Breast epithelium (tissue), 4 donors: ENCODE data around the gene KIAA1217. TPM values are rescaled to one million over a fixed set of nuclear protein-coding genes. Genes with fewer than 3 reads are reported as not detected.
A peak's percentile ranks its signal among the peaks of the same experiment; 100 is the strongest.

ENCODE experiments used
- DNase-seq, 2 donors: peaks; one replicate each; pipeline ENCODE4 v3.0.0-alpha.2; 2019; ENCODE audit warnings: low spot score in 2 of 2
- H3K27ac ChIP-seq, 2 donors: fragments of 200-600 bp; sonication (generic) in 1 of 2; one replicate each; pipeline ENCODE4 v1.5.1; 2016 to 2019; ENCODE audit warnings: mild to moderate bottlenecking in 1 of 2
- H3K27me3 ChIP-seq, 2 donors: fragments of 200-600 bp; sonication (generic) in 1 of 2; one replicate each; pipeline versions ENCODE4 v1.5.1 to v1.6.0; 2017 to 2019; ENCODE audit warnings: control low read depth in 1 of 2, mild to moderate bottlenecking in 1 of 2
- H3K36me3 ChIP-seq: fragments of 200-600 bp; one replicate; pipeline ENCODE4 v1.5.1; 2019
- H3K4me1 ChIP-seq, 2 donors: fragments of 200-600 bp; sonication (generic); one replicate each; pipeline ENCODE4 v1.5.1; 2016 to 2019; ENCODE audit warnings: control low read depth in 1 of 2
- H3K4me3 ChIP-seq, 3 donors: fragments of 200-600 bp; sonication (generic); 1 replicate in 2 of 3; 2 replicates in 1 of 3; pipeline ENCODE4 v1.5.1; 2016 to 2019; ENCODE audit warnings: mild to moderate bottlenecking in 3 of 3, moderate library complexity in 2 of 3
- H3K9me3 ChIP-seq, 2 donors: fragments of 200-600 bp; sonication (generic) in 1 of 2; one replicate each; pipeline ENCODE4 v1.5.1; 2016 to 2019; ENCODE audit warnings: control low read depth in 1 of 2
- POLR2A ChIP-seq: fragments of 450-650 bp; IDR thresholded peaks from one replicate; pipeline ENCODE4 v1.6.1; 2016; ENCODE audit warnings: antibody characterized with exemption, mild to moderate bottlenecking, moderate library complexity
- POLR2AphosphoS5 ChIP-seq, 3 donors: sonication (generic); formaldehyde crosslinking; IDR thresholded peaks; one replicate each; pipeline ENCODE4 v1.6.1; 2017; ENCODE audit warnings: antibody characterized with exemption in 3 of 3
- intact Hi-C: fragments of 100-400 bp; cut with DNase I; formaldehyde crosslinking; loops from one replicate; pipeline ENCODE4 v1.15.1; 2023; ENCODE audit warnings: low total_unique reads
- total RNA-seq, 3 donors: library from RNA; depleted of rRNA; stranded (reverse); fragments of >200 nt; gene quantifications; one replicate each; pipeline ENCODE4 v1.1.0, GENCODE V29; 2016
- TF ChIP-seq, protein P1 (sequence below), 3 donors: fragments of 450-650 bp; IDR thresholded peaks; one replicate each; pipeline ENCODE4 v1.5.1; 2016 to 2017; ENCODE audit warnings: antibody characterized with exemption in 3 of 3, mild to moderate bottlenecking in 3 of 3, moderate library complexity in 3 of 3

The KIAA1217 gene
- total RNA-seq, 3 donors from 2014 or later: 19.7 to 154 (median 83.6) TPM

DNA sequence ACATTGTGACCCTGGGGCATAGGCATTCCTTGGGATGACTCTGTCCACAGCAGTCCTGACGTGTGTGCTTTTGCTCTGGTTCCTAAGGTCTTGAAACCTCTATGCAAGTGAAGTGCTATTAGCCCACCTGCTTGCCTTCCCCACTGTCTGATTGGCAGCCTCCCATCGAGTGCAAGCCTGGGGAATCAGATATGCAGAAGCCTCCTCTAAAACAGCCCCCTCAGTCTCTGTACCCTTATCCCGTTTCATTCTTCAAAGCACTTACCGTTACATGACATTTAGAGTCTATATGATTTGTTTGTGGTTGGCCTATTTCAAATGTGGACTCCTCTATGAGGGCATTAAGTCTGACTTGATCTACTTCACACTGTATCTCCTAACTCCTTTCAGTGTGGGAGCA is 4.3 kb downstream of the KIAA1217 start:
- Histone ChIP-seq H3K4me1 (peaks cover 3 to 5% of the 10 kb centered on the region in 2 donors), H3K36me3 (no peaks in the 10 kb centered on the region), H3K27me3 (no peaks in the 10 kb centered on the region), H3K4me3 (no peak overlapping the region), H3K9me3 (no peaks in the 10 kb centered on the region), H3K27ac (peak overlapping the region; percentile 40 to 54)
- TF ChIP-seq, protein P1, sequence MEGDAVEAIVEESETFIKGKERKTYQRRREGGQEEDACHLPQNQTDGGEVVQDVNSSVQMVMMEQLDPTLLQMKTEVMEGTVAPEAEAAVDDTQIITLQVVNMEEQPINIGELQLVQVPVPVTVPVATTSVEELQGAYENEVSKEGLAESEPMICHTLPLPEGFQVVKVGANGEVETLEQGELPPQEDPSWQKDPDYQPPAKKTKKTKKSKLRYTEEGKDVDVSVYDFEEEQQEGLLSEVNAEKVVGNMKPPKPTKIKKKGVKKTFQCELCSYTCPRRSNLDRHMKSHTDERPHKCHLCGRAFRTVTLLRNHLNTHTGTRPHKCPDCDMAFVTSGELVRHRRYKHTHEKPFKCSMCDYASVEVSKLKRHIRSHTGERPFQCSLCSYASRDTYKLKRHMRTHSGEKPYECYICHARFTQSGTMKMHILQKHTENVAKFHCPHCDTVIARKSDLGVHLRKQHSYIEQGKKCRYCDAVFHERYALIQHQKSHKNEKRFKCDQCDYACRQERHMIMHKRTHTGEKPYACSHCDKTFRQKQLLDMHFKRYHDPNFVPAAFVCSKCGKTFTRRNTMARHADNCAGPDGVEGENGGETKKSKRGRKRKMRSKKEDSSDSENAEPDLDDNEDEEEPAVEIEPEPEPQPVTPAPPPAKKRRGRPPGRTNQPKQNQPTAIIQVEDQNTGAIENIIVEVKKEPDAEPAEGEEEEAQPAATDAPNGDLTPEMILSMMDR (IDR thresholded peaks at IDR 0.05): no peak
- TF ChIP-seq POLR2A (no peak), POLR2AphosphoS5 (IDR thresholded peaks at IDR 0.05) (no peak)
- DNase-seq: no peak
- intact Hi-C loops: loop anchor here (2.0 kb wide), 1 partner anchor 60 kb away; no protein-coding TSS in a partner anchor

DNA sequence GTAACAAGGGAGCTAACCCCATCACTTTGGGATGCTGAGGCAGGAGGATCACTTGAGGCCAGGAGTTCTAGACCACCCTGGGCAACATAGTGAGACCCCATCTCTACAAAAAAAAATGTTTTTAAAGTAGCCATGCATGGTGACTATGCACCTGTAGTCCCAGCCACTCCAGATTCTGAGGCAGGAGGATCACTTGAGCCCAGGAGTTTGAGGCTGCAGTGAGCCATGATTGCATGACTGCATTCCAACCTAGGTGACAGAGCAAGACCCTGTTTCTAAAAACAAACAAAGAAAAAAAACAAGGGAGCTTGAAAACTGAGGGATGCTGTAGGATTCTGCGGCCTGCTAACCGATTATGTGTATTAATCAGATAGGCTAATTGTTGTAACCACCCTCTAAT is 4.9 kb downstream of the KIAA1217 start:
- DNase-seq: no peak
- Histone ChIP-seq H3K36me3 (no peaks in the 10 kb centered on the region), H3K9me3 (no peaks in the 10 kb centered on the region), H3K4me3 (no peak overlapping the region), H3K27me3 (no peaks in the 10 kb centered on the region), H3K4me1 (peaks cover 3 to 5% of the 10 kb centered on the region in 2 donors), H3K27ac (peak overlapping the region; percentile 80 to 85)
- TF ChIP-seq POLR2A (no peak), POLR2AphosphoS5 (IDR thresholded peaks at IDR 0.05) (no peak)
- TF ChIP-seq, protein P1 (IDR thresholded peaks at IDR 0.05): no peak
- intact Hi-C loops: loop anchor here (2.0 kb wide), 1 partner anchor 59 kb away; no protein-coding TSS in a partner anchor

DNA sequence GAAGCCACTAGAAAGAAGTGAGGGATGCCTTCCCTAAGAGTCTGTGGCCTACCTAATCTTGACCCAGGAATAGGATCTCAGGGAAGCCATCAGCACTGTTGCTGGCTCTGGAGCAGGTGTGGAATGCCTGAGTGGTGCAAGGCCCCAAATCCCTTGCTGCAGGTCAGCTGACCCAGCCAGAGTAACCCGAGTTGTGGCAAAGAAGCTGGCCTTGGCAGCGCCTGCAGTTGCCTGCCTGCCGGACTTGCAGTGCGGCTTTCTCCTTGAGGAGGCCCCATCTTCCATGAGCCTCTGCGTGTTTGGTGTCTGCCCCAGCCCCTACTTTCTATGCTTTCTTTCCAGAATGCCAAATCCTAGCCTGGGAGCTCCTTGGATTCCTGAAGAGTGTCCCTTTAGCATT is 5.8 kb downstream of the KIAA1217 start:
- DNase-seq: no peak
- Histone ChIP-seq H3K4me1 (peaks cover 3 to 5% of the 10 kb centered on the region in 2 donors), H3K4me3 (no peak overlapping the region), H3K27ac (peak overlapping the region; percentile 80 to 85), H3K9me3 (no peaks in the 10 kb centered on the region), H3K36me3 (no peaks in the 10 kb centered on the region), H3K27me3 (no peaks in the 10 kb centered on the region)
- TF ChIP-seq POLR2AphosphoS5 (IDR thresholded peaks at IDR 0.05) (no peak), POLR2A (no peak)
- TF ChIP-seq, protein P1 (IDR thresholded peaks at IDR 0.05): no peak
- intact Hi-C loops: no loop called here

GRCh38 chr10:24215196-24215595 is 6.3 kb downstream of the KIAA1217 start:
- DNase-seq: no peak
- H3K4me1 ChIP-seq: peaks cover 3 to 5% of the 10 kb centered on the region in 2 donors
- TF ChIP-seq, protein P1 (IDR thresholded peaks at IDR 0.05): no peak
- TF ChIP-seq POLR2A (no peak), POLR2AphosphoS5 (IDR thresholded peaks at IDR 0.05) (no peak)

DNA sequence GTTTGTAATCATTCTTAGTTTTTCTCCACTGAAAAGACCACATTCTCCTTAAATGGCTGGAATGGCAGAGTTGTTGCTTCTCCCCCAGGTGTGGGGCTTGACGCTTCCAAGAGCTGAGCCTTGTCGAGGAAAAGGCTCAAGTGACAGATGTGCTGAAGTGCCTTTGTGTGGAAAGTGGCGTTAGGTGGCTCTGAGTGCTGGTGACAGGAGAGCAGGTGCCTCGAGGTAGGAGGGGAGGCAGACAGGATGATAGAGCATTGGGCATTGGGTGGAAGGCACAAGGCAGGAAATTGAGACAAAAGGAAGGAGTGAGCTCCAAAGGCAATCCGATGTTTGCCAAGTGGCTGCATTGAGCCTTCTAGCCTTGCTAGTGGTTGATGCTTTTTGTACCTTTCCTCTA is 6.7 kb downstream of the KIAA1217 start:
- TF ChIP-seq POLR2A (no peak), POLR2AphosphoS5 (IDR thresholded peaks at IDR 0.05) (no peak)
- TF ChIP-seq, protein P1 (IDR thresholded peaks at IDR 0.05): no peak
- H3K4me3 ChIP-seq: peak overlapping the region in 1 of 3 donors; percentile 32
- no peaks in the 10 kb centered on the region for H3K9me3 ChIP-seq
- H3K27ac ChIP-seq: peak overlapping the region; percentile 80 to 85
- H3K36me3 ChIP-seq: no peaks in the 10 kb centered on the region
- intact Hi-C loops: no loop called here
- DNase-seq: no peak
- peaks cover under 1 to 5% of the 10 kb centered on the region in 2 donors for H3K4me1 ChIP-seq
- no peaks in the 10 kb centered on the region for H3K27me3 ChIP-seq

More at GRCh38 chr10:24215196-24215595, 6.3 kb downstream of the KIAA1217 start:
- Histone ChIP-seq H3K27ac (peak overlapping the region; percentile 80 to 85), H3K9me3 (no peaks in the 10 kb centered on the region), H3K4me3 (peak overlapping the region in 1 of 3 donors; percentile 32), H3K27me3 (no peaks in the 10 kb centered on the region), H3K36me3 (no peaks in the 10 kb centered on the region)
- intact Hi-C loops: no loop called here
